OCI-M2 (cell line): ENCODE results near the gene MBLAC1.

Experiments
- DNase-seq: peaks from one replicate; lab custom pipeline; 2025; ENCODE audit not compliant: unreplicated experiment; lab: John Stamatoyannopoulos, UW

Gene MBLAC1

DNA sequence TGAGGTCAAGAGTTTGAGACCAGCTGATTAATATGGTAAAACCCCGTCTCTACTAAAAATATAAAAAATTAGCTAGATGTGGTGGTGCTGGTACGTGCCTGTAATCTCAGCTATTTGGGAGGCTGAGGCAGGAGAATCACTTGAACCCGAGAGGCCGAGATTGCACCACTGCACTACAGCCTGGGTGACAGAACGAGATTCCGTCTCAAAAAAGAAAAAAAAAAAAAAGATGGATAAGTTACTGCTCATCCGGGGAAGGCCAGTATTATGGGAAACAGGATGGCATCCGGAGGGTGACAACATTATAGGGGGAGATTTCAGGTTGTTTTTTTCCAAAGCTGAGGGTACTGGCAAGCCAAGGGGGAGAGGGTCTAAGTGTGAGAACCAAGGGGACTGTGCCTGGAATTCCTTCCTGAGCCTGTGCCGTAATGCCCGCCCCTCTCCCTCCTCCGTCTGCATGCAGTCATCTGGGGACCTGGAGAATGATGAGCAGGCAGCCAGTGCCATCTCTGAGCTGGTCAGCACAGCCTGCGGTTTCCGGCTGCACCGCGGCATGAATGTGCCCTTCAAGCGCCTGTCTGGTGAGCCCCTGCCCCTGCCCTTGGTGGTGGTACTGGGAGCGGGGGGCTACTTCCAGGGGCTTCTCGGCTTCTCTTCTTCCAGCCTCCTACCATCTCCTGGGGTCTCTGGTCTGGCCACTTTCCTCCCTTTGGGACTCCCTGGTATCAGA lies 26.3 kb downstream of the MBLAC1 start:
- no peak for DNase-seq

DNA sequence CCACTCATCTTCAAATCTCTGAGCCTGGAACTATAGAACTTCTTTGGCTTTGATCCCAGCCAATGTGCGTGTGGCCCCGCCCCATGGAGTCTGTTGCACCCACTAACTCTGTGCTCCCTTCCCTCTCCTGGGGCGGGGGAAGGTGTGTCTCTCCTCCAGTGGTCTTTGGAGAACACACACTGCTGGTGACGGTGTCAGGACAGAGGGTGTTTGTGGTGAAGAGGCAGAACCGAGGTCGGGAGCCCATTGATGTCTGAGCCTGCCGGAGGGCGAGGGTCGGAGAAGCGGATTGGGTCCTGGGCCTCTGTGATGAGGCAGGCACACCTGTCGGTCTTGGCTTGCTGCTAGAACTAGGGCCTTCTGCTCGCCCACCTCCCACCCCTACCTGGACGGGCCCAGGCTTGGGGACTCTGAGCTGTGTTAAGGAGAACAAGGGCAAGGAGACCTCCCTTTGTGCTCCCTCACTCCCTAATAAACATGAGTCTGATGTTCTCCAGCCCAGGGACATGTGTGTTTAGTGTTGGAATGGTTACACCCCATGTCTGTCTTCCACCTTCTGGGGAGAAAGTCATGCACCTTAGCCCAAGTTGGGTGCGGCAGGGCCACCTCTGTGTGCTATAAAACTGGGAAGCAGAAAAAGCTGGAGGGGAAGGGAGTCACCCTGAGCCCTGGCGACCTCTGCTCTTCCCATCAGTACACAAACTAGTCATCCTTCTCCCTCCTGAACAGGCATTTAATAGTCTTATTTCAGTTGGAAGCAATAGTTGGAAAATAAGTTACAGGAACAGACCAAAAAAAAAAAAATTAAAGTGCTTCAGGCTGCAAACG lies 27.2 kb downstream of the MBLAC1 start:
- no peak for DNase-seq

DNA sequence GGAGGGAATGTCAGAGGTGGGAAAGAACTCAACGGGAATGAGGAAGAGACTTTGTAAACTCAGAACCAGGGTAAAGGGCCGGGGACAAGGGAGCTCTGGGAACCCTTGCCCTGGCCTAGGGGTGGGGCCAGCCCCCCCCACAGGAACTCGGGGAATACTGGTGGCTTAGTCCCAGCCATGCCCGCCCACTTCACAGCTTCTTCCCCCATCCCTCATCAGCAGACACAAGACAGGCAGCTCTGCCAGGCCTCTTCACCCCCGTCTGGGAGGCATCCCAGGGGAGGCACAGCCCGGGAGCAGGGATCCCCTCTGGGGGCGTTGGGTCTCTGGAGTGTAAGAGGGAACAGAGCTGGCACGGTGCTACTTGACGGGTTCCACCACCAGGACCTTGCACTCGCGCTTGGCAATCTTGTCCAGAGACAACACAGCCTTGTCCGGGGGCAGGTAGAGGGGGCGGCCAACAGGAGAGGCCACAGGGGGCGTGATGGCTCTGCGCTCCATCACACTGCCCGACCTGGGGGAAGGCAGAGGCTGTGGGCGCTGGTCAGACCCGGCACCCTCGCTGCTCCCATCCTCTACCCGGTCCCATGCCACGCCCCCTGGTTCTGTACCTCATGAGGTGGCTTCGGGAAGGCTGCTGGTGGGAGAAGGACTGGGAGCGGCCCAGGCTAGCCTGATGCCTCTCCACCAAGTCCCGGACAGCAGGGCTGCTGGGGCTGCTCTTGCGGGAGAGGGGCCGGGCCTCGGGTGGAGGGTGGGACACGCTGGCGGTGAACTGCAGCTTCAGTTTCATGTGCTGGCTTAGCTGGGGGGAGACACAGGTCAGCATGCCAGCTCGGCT lies 28.1 kb downstream of the MBLAC1 start:
- DNase-seq = no peak

DNA sequence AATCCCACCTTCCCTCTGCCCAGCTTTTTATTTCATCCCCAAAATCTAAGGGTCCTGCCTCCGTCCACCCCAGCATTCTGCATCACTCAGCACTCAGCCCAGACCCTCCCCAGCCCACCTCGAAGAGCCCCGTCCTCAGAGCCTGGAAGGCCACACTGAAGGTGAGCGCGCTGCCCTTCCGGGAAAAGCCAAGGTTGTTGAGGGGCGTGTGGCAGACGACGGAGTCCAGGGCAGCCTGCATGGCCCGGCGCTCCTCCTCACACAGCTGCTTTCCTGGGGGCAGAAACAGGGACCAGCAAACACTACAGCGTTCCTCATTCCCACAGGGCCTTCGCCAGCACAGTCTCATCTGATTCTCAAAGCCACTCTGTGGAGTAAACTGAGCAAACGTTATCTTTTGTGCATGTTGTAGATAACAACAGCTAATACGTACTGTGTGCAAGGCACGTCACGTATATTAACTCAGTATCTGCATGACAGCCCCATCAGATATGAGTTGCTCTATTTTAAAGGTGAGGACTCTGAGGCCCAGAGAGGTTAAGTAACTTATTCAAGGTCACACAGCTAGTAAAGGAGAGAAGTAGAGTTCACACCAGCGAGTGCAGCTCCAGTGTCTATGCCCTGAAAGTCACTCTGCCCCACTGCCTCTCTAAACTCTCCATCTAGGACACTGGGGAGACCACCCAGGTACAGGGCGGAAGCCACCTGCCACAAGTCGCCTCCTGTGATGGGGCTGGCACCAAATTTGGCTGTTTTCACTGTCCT lies 29.0 kb downstream of the MBLAC1 start:
- no peak for DNase-seq

DNA sequence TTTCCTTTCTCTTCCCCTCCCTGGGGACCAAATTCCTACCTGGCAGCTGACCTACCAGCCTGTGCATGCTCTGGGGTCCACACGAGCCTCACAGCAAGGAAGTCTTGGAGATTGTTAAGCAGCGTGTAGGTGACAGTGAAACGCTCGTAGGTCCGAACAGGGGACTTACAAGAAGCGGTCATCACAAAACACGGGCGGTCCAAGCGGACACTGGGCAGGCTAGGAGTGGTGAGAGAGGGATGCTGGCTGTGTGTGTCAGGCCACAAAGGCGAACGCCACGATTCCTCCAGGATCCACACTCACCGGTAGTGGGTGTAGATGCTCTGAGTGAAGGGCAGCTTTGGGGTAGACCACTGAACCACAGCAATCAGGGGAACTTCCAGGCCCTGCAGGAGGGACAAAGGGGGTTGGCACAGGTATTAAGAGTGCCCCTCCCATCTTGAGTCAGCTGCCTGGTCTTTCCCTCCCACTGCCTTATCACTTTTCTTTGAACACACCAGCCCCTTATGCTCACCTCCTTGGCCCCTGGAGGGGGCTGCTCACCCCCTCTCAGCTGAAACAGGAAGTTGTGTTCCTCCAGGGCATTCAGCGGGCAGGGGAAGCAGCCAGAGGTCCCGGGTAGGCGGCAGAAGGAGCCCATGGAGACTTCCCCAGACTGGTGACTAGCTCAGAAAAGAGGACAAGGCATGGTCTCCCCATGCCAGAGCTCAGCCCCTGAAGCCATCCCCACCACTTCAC lies 29.7 kb downstream of the MBLAC1 start:
- DNase-seq = no peak

DNA sequence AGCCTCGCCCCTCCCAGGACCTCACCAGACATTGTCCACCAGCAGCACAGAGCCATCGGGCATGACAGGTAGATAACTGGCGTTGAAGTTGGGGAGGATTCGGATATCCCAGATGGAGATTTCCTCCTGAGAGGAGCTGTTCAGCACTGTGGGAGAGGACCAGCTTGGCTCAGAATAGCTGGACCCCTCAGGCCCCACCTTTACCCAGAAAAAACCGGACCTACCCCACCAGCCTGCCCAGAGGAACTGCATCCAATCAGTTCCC lies 30.2 kb downstream of the MBLAC1 start:
- DNase-seq = no peak

DNA sequence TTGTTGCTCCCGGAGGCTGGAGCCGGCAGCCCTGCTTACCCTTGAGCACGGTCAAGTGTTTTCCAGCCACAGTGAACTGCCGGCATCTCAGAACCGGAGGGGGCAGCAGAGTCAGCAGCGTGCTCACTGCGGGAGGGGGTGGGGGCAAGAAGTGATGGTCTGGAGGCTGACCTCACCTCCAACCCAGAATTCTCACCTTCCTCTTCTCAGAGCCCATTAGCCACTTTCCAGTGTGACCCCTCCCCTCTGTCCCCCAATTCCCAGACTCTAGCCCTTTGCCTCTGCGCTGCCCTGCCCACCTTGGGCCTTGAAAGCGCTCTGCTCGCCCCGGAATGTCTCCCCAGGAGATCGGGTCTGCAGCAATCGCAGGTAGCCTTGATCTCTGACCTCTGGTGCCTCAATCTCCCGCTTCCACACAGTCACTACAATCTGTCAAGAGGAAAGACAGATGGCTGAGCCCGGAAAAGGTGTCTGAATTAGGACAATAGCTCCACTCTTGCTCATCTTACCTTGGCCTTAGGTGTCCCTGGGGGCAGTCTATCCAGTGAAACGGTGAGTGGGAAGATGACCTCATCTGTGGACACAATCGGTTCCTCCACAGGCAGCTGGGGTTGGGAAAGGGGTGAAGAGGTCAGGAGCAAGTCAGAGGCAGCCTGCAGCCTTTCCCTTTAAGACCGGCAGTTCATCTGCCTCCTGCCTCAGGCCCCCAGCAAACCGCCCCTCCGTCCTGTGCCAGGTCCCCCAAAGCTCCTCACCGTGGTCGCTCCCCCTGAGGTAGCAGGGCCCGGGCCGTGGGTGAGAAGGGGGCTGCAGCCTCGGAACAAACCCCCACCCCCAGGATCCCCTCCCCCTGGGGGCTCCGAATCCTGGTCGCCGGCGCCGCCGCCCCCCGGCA lies 30.8 kb downstream of the MBLAC1 start:
- DNase-seq = no peak

DNA sequence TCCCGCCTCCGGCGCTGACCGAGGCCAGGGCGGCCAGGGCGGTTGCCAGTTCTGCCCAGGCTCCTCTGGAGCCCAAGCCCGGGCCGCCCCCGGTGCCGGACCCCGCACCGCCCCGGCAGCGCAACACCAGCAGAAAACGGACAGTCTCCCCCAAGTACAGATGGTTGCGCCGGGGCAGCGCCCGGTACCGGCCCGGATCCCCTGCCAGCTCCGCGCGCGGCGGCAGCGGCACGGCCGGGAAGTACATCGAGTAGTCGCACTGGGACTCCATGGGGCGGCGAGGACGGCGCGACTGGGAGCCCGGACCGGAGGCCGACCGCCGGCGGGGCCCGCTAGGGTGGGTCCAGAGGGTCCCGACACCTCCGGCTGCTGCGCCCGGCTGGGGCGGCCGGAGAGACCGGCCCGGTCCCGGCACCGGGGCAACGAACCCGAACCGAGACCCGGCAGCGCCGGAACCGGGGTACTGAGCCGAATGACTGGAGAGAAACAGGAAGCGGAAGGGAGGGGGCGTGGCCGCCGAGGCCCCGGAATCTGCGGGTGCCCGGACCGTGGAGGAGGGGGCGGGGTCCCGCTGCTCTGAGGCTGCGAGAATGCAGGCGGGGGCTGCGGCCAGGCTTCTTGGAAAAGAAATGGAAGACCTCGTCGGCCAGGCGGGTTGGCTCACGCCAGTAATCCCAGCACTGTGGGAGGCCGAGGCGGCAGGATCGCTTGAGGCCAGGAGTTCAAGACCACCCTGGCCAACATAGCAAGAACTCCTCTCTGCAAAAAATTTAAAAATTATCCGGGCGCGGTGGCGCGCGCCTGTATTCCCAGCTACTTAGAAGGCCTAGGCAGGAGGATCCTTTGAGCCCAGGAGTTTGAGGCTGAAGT lies 31.7 kb downstream of the MBLAC1 start, which contains the start of gene TRAPPC14:
TSS of gene TRAPPC14 (minus strand) at position 495 of the 870 bp plus-strand sequence. CDS start at position 271, 224 bp downstream.
- peak; percentile 16 for DNase-seq

DNA sequence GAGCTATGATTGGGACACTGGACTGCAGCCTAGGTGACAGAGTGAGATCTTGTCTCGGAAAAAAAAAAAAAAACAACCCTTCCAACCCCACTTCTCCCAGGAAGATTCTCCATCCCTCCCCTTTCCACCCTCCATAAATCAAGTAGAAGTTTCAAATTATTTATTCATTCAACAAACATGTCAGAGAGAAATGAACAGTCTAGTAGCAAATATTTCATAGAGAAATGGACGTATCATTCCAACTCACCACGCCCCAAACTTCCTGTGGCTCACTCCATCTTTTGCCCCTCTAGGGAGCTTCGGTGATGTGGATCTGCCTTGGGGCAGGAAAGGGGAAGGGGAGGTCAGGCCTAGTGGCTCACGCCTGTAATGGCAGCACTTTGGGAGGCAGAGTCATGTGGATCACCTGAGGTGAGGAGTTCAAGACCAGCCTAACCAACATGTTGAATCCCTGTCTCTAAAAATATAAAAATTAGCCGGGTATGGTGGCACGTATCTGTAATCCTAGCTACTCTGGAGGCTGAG lies 32.4 kb downstream of the MBLAC1 start:
- no peak for DNase-seq

DNA sequence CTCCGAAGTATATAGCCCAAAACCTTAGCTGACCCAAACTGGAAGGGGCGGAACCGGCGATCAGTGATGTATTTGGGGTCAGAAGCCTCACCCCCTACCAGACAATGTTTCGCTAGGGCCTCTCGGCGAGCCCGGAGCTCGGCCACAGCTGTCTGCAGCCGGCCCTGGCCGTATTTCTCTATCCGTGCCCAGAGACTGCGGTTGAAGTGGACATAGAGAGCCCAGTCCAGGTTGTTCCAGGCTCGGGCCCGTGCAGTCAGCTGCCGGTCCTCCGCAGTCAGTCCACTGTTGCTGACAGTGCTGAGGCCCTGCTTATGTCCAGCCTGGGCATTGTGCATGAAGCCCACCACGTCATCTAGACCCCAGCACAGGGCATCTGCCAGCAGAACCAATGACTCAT lies 33.3 kb downstream of the MBLAC1 start:
- DNase-seq = no peak

DNA sequence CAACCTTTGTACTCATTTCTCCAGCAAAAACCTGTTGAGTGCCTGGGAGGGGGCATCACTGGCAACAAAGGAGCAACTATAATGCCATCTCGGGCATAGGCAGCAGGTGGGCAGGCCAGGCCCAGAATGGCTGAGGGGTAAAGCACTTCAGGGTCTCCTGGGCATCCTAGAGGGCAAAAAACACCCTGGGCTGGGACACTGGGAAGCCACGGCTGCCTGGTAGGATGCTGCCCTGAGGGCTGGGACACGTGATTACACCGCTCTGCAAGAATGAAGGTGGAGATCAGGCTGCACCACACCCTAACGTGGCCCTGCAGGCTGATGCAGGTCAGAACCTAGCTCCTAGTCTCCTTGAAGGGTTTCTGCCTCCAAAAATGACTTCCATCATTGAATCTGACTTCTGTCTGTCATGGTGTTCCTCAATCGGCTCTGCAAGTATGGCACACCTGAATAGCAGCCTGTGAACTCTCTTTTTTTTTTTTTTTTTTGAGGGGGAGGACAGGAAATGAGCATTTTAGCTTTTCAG lies 36.3 kb downstream of the MBLAC1 start:
- DNase-seq = no peak

DNA sequence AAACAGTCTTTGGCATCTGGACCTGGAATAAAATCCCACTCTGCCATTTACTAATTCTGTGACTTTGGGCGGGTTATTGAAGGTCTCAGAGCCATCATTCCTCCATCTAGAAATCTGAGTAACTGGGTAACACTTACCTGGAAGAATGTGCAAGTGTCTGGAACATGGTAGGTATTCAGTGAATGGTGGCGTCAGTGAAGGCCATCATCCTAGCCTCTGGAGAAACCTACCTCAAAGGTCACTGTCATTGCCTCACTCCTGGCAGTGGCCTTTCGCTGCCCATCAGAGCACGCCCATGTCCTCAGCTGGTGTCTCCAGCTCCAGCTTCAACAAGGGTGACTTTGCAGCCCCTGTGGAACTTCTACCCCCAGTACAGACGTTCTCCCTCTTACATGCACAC lies 37.1 kb downstream of the MBLAC1 start:
- no peak for DNase-seq

DNA sequence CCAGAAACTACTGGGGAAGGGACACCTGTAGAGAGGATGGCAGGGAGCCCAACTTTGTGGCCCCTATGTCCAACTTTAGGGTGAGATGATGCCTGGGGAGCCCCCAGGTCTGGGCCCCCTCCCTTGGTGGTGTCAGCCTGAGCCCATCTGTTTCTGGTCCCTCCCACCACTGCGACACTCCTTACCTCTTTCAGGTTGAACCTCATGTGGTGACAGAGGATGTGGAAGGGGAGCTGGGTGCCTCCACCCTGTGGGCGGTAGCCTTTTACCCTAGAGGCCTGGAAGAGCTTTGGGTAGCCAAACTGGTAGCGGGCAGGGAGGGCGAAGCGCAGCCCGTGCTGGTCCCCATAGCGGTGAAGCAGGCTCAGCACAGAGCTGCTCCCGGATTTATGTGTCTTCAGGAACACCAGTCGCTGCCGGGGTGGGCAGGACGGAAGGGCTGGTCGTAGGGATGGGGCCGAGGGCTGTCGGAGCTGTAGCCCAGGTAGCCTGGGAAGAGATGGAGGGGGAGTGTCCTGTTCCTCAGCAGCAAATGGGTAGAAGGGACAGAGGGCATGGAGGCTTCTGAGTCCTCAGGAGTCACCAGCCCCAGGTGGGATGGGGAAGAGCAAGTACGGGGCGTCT lies 39.7 kb downstream of the MBLAC1 start:
- DNase-seq = no peak

DNA sequence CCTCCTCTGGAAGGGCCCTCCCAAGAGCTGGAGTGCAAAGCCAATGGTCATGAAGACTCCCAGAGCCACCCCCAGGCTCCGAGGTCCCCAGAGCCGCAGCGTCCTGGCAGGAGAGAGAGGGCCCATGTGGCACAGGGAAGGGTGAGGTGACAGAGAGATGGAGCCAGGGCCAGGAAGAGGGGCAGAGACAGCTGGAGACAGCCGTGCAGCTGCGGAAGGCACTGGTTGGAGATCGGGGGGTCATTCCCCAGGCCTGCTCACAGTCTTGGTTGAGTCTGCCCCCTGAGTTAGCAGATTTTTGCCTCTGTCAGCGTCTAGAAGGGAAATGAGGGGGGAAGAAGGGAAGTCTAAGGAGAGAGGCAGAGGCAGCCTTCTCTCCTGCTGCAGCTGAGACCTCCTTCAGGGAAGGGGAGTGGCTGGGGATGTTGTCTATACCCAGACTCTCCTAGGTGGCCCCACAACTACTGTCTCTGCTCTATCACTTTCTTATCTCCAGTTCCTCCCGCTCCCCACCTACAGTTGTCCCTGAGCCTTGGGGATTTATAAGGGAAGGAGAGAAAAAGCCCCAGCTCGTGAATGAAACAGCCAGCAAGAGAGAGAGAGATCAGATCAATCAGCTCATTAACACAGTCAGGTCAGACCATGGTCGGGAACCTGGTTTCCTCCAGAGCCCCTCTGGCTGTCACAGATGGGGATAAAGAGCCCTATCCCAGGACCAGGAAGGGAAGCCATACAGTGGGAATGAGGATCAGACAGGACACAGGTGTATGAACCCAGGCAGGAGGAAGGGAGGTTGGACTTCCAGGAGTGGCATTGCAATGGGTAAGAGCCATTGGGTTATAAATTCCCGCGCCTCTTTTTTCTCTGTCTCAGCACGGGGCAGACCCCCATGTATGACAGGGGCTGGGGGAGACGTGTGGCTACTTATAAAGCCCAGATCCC lies 40.5 kb downstream of the MBLAC1 start:
- DNase-seq = no peak

DNA sequence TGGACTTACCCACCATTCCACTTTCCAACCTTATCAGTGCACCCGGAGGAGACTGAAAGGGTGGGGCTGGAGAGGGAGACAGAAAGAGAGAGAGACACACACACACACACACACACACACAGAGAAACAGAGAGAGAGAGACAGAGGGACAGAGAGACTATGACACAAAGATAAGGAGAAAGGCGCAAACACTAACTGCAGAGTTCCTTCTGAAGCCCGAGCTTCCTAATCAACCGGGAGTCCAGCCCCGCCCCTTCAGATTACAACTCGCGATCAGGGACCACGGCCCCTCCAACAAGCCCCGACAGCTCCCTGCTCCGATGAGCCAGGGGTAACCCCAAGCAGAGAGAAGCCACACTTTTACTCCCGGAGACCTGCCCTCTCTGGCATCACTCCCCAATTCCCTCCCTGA lies 41.2 kb downstream of the MBLAC1 start:
- DNase-seq = no peak

DNA sequence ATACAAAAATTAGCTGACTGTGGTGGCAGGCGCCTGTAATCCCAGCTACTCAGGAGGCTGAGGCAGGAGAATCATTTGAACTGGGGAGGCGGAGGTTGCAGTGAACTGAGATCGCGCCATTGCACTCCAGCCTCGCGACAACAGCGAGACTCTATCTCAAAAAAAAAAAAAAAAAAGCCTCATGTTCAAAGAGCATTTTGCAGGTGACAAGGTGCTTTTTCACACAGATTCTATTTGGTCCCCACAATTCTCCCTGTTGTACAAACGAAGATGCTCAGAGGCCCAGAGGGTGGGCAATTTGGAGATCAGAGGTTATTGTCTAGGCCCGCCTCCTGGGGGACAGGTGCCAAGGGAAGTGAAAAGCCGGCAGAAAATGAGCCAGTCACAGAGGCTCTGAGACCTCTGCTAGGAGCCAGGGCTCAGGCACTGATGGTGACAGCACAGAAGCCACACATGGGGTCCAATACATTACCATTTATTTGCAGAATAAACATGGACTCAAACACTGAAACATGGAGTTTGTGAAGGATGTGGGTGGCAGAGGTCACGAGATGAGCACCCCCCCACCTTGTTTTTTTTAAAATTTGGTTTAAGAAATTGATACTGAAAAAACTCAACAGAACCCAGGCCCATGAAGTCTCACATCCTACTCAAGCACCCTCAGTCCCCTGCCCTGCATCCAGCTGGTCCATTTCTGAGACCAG lies 42.5 kb downstream of the MBLAC1 start:
- no peak for DNase-seq
